SK-N-SH (cell line): ENCODE data around the gene NR5A1. TPM values are rescaled to one million over a fixed set of nuclear protein-coding genes. Genes with fewer than 3 reads are reported as not detected.

ENCODE experiments used
- CTCF ChIA-PET: fragments of 300-600, 350-600 bp; formaldehyde crosslinking; extraction: SDS; loops from one replicate; lab custom pipeline; 2021; lab: Yijun Ruan, JAX
- POLR2A ChIA-PET: fragments of 350-600 bp; sonication (Branson Sonifier 250); formaldehyde crosslinking; extraction: SDS; loops from one replicate; lab custom pipeline; 2020; ENCODE audit warnings: antibody characterized with exemption, inconsistent platforms; lab: Yijun Ruan, JAX
- DNase-seq: peaks from one replicate; pipeline ENCODE4 v3.0.0; 2012
- H2AFZ ChIP-seq: fragments of 200-600 bp; sonication (generic); 2 replicates; pipeline ENCODE4 v1.8.1; 2016; ENCODE audit warnings: antibody characterized with exemption, mild to moderate bottlenecking, low read depth
- H3F3A ChIP-seq: fragments of 200-600 bp; sonication (generic); replicated peaks from 2 replicates; pipeline ENCODE3; 2016; ENCODE audit warnings: antibody characterized with exemption, mild to moderate bottlenecking; ENCODE audit not compliant: insufficient read depth
- H3K27ac ChIP-seq, 2 experiments: fragments of 200-500 bp in 1 of 2; fragments of 200-600 bp in 1 of 2; sonication (Bioruptor generic) in 1 of 2; sonication (generic), shearing (Covaris generic) in 1 of 2; 2 replicates each; pipeline versions ENCODE4 v1.5.1 to v1.6.1; 2014 to 2016; ENCODE audit warnings: low read depth in 2 of 2, inconsistent platforms in 1 of 2, low read length in 1 of 2, mild to moderate bottlenecking in 1 of 2, mixed read lengths in 1 of 2
- H3K27me3 ChIP-seq: fragments of 200-600 bp; sonication (generic), shearing (Covaris generic); 2 replicates; pipeline ENCODE4 v1.6.1; 2016; ENCODE audit warnings: mixed run types; ENCODE audit not compliant: insufficient read depth
- H3K36me3 ChIP-seq, 2 experiments: fragments of 200-500 bp in 1 of 2; fragments of 200-600 bp in 1 of 2; sonication (Bioruptor generic) in 1 of 2; sonication (generic) in 1 of 2; replicated peaks in 1 of 2; 2 replicates each; pipeline versions ENCODE3 to v1.5.1; 2014 to 2016; ENCODE audit warnings: low read length in 1 of 2, mild to moderate bottlenecking in 1 of 2; ENCODE audit not compliant: insufficient read depth in 2 of 2, control insufficient read depth in 1 of 2
- H3K4me1 ChIP-seq, 2 experiments: fragments of 200-500 bp in 1 of 2; fragments of 200-600 bp in 1 of 2; sonication (Bioruptor generic) in 1 of 2; sonication (generic), shearing (Covaris generic) in 1 of 2; 2 replicates each; pipeline versions ENCODE4 v1.5.1 to v1.6.1; 2014 to 2016; ENCODE audit warnings: low read depth in 1 of 2, low read length in 1 of 2, mixed run types in 1 of 2; ENCODE audit not compliant: insufficient read depth in 2 of 2, control insufficient read depth in 1 of 2
- H3K4me2 ChIP-seq: fragments of 200-600 bp; sonication (generic), shearing (Covaris generic); 2 replicates; pipeline ENCODE4 v1.6.1; 2017; ENCODE audit warnings: mixed run types
- H3K4me3 ChIP-seq, 2 experiments: fragments of 200-500 bp in 1 of 2; fragments of 200-600 bp in 1 of 2; sonication (Bioruptor generic) in 1 of 2; sonication (generic), shearing (Covaris generic) in 1 of 2; 2 replicates each; pipeline versions ENCODE4 v1.5.1 to v1.8.1; 2014 to 2016; ENCODE audit warnings: low read depth in 2 of 2, inconsistent platforms in 1 of 2, low read length in 1 of 2, mild to moderate bottlenecking in 1 of 2, mixed read lengths in 1 of 2, moderate library complexity in 1 of 2
- H3K79me2 ChIP-seq: fragments of 200-600 bp; sonication (generic); 2 replicates; pipeline ENCODE4 v1.8.1; 2017; ENCODE audit warnings: mild to moderate bottlenecking; ENCODE audit not compliant: insufficient read depth
- H3K9ac ChIP-seq: fragments of 200-600 bp; sonication (generic); 2 replicates; pipeline ENCODE4 v1.6.1; 2017; ENCODE audit warnings: mixed run types
- H3K9me2 ChIP-seq: fragments of 200-600 bp; sonication (generic); 2 replicates; pipeline ENCODE4 v1.6.1; 2017; ENCODE audit warnings: mixed run types
- H3K9me3 ChIP-seq: fragments of 200-600 bp; sonication (generic); 2 replicates; pipeline ENCODE4 v1.6.1; 2017; ENCODE audit warnings: mixed run types, mild to moderate bottlenecking, moderate library complexity
- H4K20me1 ChIP-seq: fragments of 200-600 bp; sonication (generic); 2 replicates; pipeline ENCODE4 v1.6.1; 2017; ENCODE audit warnings: mild to moderate bottlenecking, mixed run types; ENCODE audit not compliant: insufficient read depth
- EP300 ChIP-seq, 2 experiments: IDR thresholded peaks; 2 replicates each; pipeline versions ENCODE4 v1.4.0 to v1.6.1; 2012; ENCODE audit warnings: borderline replicate concordance in 1 of 2, low read depth in 1 of 2, low read length in 1 of 2
- FOSL2 ChIP-seq: IDR thresholded peaks from 2 replicates; pipeline ENCODE4 v1.4.0; 2012; ENCODE audit warnings: low read depth, mild to moderate bottlenecking, moderate library complexity, borderline replicate concordance
- FOXM1 ChIP-seq: IDR thresholded peaks from 2 replicates; pipeline ENCODE4 v1.4.0; 2012; ENCODE audit warnings: low read depth, mild to moderate bottlenecking
- GABPA ChIP-seq: IDR thresholded peaks from 2 replicates; pipeline ENCODE4 v1.4.0; 2012; ENCODE audit warnings: low read depth, mild to moderate bottlenecking
- IRF3 ChIP-seq: fragments of 150-350 bp; IDR thresholded peaks from 2 replicates; pipeline ENCODE4 v1.6.1; 2016; ENCODE audit warnings: mild to moderate bottlenecking, low read depth, low read length
- JUND ChIP-seq: IDR thresholded peaks from 2 replicates; pipeline ENCODE4 v1.4.0; 2012
- MXI1 ChIP-seq: IDR thresholded peaks from 2 replicates; pipeline ENCODE4 v1.6.1; 2012; ENCODE audit warnings: mild to moderate bottlenecking, low read depth, low read length, improper control_type of control experiment
- NFIC ChIP-seq: IDR thresholded peaks from 2 replicates; pipeline ENCODE4 v1.4.0; 2012; ENCODE audit warnings: borderline replicate concordance
- NRF1 ChIP-seq: IDR thresholded peaks from 2 replicates; pipeline ENCODE4 v1.6.1; 2012; ENCODE audit warnings: low read depth, mild to moderate bottlenecking, low read length
- POLR2AphosphoS5 ChIP-seq: IDR thresholded peaks from 2 replicates; pipeline ENCODE4 v1.6.1; 2012; ENCODE audit warnings: low read depth, low read length
- RAD21 ChIP-seq: IDR thresholded peaks from 2 replicates; pipeline ENCODE4 v1.6.1; 2012; ENCODE audit warnings: mild to moderate bottlenecking, low read length
- RCOR1 ChIP-seq: fragments of 150-350 bp; IDR thresholded peaks from 2 replicates; pipeline ENCODE4 v1.6.1; 2017; ENCODE audit warnings: antibody characterized with exemption, low read length
- RXRA ChIP-seq: IDR thresholded peaks from 2 replicates; pipeline ENCODE4 v1.4.0; 2012; ENCODE audit warnings: low read depth, mild to moderate bottlenecking, borderline replicate concordance
- SIN3A ChIP-seq: IDR thresholded peaks from 2 replicates; pipeline ENCODE4 v1.6.1; 2012; ENCODE audit warnings: low read depth, mild to moderate bottlenecking, low read length, moderate library complexity, borderline replicate concordance
- TAF1 ChIP-seq: IDR thresholded peaks from 2 replicates; pipeline ENCODE4 v1.6.1; 2012; ENCODE audit warnings: low read depth, mild to moderate bottlenecking, low read length, moderate library complexity, borderline replicate concordance
- TCF12 ChIP-seq: IDR thresholded peaks from 2 replicates; pipeline ENCODE4 v1.4.0; 2012
- USF1 ChIP-seq: IDR thresholded peaks from 2 replicates; pipeline ENCODE4 v1.4.0; 2012; ENCODE audit warnings: low read depth, borderline replicate concordance
- YY1 ChIP-seq: IDR thresholded peaks from 2 replicates; pipeline ENCODE4 v1.4.0; 2012; ENCODE audit warnings: low read depth, mild to moderate bottlenecking
- WGBS: methylation state at CpG from one replicate; pipeline ENCODE4 v1.1.6; 2017; ENCODE audit warnings: low lambda C conversion rate; 5-methylcytosine and 5-hydroxymethylcytosine counted together
- polyA plus RNA-seq, 3 experiments: library from polyadenylated mRNA; depleted of rRNA; stranded (reverse); fragments of >200 nt; gene quantifications; 2 replicates each; pipeline ENCODE4 v1.2.3, GENCODE V29; 2012
- TF ChIP-seq, protein P1 (sequence below): IDR thresholded peaks from 2 replicates; pipeline ENCODE4; 2012
- TF ChIP-seq, protein P2 (sequence below): IDR thresholded peaks from 2 replicates; pipeline ENCODE4 v1.6.1; 2012; ENCODE audit warnings: mild to moderate bottlenecking, low read depth, low read length, moderate library complexity

Gene NR5A1
- polyA plus RNA-seq, 1 of the 3 experiments (the other 2 are of a cell fraction): not detected

GRCh38 chr9:124471761-124472160 is 35.4 kb downstream of the NR5A1 start:
- no peak overlapping the region for H3K27ac ChIP-seq
- H3K36me3 ChIP-seq: no peaks in the 10 kb centered on the region
- H3K79me2 ChIP-seq: no peaks in the 10 kb centered on the region
- H3K27me3 ChIP-seq: no peaks in the 10 kb centered on the region; the same call in 1 of the 2 replicates
- no peak overlapping the region for H3K9ac ChIP-seq
- DNase-seq: no peak
- WGBS: 34% methylated on average over 5 of the region's 9 CpGs
- CTCF ChIA-PET: interaction anchor here (1.0 kb wide), 1 partner anchor 53 kb away, joined by 3 read pairs; no protein-coding TSS in a partner anchor
- no peaks in the 10 kb centered on the region for H3F3A ChIP-seq
- H2AFZ ChIP-seq: no peak overlapping the region
- H4K20me1 ChIP-seq: no peaks in the 10 kb centered on the region
- POLR2A ChIA-PET: no interaction called here
- H3K4me3 ChIP-seq: no peak overlapping the region
- no peak overlapping the region for H3K4me2 ChIP-seq
- no peaks in the 10 kb centered on the region; a peak in 1 of 4 replicates for H3K4me1 ChIP-seq
- TF ChIP-seq EP300 (IDR thresholded peaks at IDR 0.05; ENCODE audit: borderline replicate concordance in 1 of 2, low read depth in 1 of 2, low read length in 1 of 2) (no peak), USF1 (no peak), MXI1 (no peak), FOXM1 (no peak), POLR2AphosphoS5 (no peak), YY1 (no peak), RXRA (no peak), TCF12 (no peak), RAD21 (no peak), TAF1 (no peak), NRF1 (no peak), JUND (no peak), RCOR1 (no peak), FOSL2 (no peak), SIN3A (no peak), GABPA (no peak), IRF3 (no peak), NFIC (no peak)
- TF ChIP-seq, protein P1, sequence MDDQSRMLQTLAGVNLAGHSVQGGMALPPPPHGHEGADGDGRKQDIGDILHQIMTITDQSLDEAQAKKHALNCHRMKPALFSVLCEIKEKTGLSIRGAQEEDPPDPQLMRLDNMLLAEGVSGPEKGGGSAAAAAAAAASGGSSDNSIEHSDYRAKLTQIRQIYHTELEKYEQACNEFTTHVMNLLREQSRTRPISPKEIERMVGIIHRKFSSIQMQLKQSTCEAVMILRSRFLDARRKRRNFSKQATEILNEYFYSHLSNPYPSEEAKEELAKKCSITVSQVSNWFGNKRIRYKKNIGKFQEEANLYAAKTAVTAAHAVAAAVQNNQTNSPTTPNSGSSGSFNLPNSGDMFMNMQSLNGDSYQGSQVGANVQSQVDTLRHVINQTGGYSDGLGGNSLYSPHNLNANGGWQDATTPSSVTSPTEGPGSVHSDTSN: no peak
- TF ChIP-seq, protein P2, sequence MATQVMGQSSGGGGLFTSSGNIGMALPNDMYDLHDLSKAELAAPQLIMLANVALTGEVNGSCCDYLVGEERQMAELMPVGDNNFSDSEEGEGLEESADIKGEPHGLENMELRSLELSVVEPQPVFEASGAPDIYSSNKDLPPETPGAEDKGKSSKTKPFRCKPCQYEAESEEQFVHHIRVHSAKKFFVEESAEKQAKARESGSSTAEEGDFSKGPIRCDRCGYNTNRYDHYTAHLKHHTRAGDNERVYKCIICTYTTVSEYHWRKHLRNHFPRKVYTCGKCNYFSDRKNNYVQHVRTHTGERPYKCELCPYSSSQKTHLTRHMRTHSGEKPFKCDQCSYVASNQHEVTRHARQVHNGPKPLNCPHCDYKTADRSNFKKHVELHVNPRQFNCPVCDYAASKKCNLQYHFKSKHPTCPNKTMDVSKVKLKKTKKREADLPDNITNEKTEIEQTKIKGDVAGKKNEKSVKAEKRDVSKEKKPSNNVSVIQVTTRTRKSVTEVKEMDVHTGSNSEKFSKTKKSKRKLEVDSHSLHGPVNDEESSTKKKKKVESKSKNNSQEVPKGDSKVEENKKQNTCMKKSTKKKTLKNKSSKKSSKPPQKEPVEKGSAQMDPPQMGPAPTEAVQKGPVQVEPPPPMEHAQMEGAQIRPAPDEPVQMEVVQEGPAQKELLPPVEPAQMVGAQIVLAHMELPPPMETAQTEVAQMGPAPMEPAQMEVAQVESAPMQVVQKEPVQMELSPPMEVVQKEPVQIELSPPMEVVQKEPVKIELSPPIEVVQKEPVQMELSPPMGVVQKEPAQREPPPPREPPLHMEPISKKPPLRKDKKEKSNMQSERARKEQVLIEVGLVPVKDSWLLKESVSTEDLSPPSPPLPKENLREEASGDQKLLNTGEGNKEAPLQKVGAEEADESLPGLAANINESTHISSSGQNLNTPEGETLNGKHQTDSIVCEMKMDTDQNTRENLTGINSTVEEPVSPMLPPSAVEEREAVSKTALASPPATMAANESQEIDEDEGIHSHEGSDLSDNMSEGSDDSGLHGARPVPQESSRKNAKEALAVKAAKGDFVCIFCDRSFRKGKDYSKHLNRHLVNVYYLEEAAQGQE: no peak
- no peaks in the 10 kb centered on the region for H3K9me2 ChIP-seq
- no peaks in the 10 kb centered on the region for H3K9me3 ChIP-seq
